PC-3 (cell line): ENCODE data around the gene KCNH8.

Experiments
- CTCF ChIP-seq: fragments of 300-600 bp; sonication (generic); conservative IDR thresholded peaks from 2 replicates; pipeline ENCODE4 v1.5.1; 2017; ENCODE audit warnings: antibody characterized with exemption, low read depth, mild to moderate bottlenecking, low read length
- EZH2 ChIP-seq: fragments of 300-600 bp; sonication (generic); IDR thresholded peaks from one replicate; pipeline ENCODE4 v1.6.1; 2017; ENCODE audit warnings: antibody characterized with exemption, mild to moderate bottlenecking, low read length; ENCODE audit not compliant: unreplicated experiment
- EZH2phosphoT487 ChIP-seq: fragments of 300-600 bp; sonication (generic); IDR thresholded peaks from 2 replicates; pipeline ENCODE4 v1.6.1; 2018; ENCODE audit warnings: mild to moderate bottlenecking, antibody characterized with exemption, low read length, borderline replicate concordance

GRCh38 chr3:19476281-19476680, 328.0 kb downstream of the KCNH8 start:
- no peak for TF ChIP-seq CTCF
- TF ChIP-seq EZH2: no peak
- no peak for TF ChIP-seq EZH2phosphoT487
